ENCODE measurements around the gene NPL.

The NPL gene

DNA sequence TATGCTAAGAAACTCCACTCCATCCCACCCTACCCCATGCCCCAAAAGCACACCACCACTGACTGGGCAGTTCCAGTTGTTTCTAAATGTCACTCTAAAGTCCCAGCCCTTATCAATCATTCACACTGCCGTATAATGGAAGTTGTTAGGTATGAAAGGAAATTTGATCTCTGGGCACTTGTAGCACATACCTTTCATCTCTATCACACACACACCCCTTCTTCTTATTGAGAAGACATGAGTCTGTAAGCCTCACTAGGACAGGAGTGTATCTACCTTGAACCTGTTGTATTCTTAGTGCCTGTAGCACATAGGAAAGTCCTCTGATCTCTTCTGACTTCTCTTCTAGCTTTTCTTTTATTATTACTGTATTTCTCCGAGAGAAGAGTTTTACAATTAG lies 27.3 kb downstream of the NPL start:
- DNase-seq (ENCODE audit: low read depth, low spot score), result no peak

- no peak for DNase-seq (ENCODE audit: low read depth, low spot score)
Observed at GRCh38 chr1:182817802-182818201, 28.2 kb downstream of the NPL start.

DNA sequence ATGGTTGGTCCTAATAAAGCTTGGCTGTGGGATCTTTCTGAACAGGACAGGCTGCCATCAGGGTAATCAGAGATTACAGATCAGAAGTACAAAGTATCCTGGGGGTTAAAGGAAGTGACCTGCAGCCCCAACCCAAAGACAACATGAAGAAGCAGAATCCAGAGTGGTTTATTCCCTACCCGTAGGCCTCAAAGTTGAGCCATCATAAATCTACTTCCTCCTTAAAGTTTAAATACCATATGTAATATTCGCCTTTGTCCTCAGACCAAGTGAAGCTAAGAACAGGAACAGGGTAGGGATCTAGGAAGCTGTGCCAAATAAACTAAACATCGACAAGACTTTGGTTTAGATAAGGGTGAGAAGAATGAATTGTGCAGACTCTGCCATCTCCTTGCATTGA lies 33.6 kb downstream of the NPL start:
- no peak for DNase-seq (ENCODE audit: low read depth, low spot score)

DNA sequence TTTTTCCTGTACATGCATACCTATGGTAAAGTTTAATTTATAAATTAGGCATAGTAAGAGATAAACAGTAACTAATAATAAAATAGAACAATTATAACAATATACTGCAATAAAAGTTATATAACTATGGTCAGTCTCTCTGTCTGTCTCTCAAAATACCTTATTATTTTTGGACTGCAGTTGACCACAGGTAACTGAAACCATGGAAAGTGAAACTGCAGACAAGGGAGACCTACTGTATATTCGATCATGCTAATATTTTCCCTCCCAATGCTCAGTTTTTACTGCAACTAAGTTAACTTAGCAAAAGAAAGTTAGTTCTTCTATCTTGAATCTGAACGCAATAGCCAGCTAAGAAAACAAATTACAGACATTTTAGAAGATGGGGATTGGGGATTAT lies 37.3 kb downstream of the NPL start:
- DNase-seq (ENCODE audit: low read depth, low spot score), result no peak

DNA sequence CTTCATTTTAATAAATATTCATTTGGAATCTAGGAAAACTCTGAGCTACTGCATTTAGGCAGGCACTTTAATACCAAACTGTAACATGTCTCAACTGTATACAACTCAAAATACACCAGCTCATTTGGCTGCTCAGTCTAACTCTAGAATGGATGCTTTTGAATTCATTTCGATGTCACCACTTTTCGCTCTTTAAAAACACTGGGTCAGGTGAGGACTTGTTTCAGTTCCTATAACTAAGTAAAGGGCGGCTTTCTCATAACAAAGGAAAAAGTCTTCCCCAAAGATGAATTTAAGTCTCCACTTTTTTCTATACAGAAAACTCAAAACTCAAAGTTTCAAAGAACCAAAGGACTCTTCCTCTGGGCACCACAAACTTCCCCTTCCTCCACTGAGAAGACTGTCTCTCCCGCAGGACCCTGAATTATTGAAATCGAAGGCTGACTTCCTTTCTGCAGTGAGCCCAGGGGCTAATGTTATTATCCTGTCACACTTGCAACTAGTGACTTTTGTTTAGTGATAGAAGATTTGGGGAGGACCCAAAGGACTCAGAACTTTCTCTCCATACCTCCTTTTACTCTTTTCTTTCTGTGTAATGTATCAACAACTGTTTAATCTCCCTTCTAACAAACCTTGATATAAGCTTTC lies 39.8 kb downstream of the NPL start:
- DNase-seq (ENCODE audit: low read depth, low spot score), result no peak

DNA sequence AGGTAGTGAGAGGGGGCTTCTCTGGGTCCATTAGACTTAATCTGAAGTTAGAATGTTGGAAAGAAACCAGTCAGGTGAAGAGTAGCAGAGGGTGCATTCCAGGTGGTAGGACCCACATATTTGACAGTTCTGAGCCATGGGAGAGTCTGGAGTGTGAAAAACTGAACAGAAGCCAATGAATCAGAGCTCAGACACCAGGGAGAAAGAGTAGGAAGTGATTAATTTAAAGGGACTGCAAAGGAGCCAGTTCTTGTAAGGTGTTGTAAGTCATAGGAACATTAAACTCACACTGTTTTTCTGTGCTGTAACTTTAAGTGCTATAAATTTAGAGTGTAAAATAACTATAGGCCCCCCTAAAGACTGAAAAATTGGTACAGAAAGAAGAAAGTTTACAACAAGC lies 43.7 kb downstream of the NPL start:
- no peak for DNase-seq (ENCODE audit: low read depth, low spot score)

GRCh38 chr1:182834326-182834725 lies 44.8 kb downstream of the NPL start:
- DNase-seq (ENCODE audit: low read depth, low spot score), result no peak

- no peak for DNase-seq (ENCODE audit: low read depth, low spot score)
Observed at GRCh38 chr1:182835806-182836205, 46.2 kb downstream of the NPL start.

DNA sequence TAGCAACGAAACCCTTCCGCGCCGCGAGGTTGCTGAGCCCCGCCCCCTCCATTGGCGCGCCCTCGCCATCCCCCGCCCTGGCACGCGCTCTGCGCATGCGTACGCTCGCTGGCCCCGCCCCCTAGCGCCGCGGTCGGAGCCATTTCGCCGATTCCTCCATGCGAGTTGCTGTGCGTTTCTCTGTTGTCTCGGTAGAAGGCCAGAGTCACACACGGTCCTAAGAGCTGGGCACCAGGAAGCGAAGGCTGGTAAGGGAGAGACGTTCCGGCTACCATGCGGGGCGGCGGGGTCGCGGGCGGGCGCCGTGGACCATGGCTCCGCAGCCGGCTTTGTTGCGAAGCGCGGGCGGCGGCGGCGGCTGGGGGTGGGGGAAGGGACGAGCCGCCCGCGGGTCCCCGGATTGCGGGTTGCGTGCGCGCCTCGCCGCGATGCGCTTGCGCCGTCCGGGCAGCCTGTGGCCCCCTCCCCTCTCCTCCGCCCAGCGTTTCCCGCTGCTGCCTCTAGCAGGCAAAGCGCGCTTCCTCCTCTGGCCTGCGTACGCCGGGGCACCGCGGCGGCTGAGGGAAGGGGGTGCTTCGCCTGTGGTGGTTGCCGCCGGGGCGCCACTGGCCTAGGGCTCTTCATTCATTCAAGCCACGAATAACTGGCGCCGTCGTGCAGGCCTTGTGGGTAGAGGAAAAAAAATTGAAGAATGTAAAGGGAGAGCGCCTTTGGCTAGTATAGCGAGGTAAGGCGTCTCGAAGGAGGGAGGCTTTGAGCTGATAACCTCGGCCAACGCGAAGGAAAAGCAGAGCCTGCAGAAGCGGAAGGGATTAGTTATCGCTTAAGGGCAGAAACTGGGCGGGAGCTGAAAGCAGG lies 49.9 kb downstream of the NPL start, which contains the start of gene DHX9:
DHX9 (plus strand) TSS at position 139 of the 858 bp plus-strand sequence. CDS start 3,220 bp downstream, outside the sequence.
- peak; percentile 92 for DNase-seq (ENCODE audit: low read depth, low spot score)

DNA sequence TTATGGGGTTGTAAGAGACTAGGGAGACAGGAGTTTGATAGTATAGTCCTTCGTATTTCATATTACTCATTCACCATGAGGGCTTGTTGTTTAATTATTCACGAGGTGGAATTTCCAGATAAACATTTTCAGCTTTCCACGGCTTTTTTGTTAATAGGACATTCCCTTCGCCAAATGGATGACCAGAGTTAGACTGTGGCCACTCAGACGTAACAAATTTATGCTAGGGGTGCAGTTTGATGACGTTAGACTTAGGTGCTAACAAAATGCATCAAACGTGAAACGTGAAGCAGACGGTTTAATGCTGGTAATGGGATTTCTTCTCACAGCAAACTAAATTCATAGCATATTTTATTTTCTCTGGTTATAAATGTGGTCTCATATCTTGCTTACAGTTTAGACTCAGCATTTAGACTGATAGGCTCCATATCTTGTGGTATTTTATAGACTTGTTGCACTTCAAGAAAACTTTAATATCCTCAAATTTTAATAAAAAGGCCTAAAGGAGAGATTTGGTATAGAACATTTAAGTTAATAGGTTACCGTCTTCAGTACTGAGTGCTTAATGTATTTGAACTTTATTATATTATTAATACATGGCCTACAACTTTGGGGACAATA lies 51.9 kb downstream of the NPL start:
- DNase-seq (ENCODE audit: low read depth, low spot score), result no peak

GRCh38 chr1:182842265-182842664 lies 52.7 kb downstream of the NPL start:
- DNase-seq (ENCODE audit: low read depth, low spot score), result no peak

DNA sequence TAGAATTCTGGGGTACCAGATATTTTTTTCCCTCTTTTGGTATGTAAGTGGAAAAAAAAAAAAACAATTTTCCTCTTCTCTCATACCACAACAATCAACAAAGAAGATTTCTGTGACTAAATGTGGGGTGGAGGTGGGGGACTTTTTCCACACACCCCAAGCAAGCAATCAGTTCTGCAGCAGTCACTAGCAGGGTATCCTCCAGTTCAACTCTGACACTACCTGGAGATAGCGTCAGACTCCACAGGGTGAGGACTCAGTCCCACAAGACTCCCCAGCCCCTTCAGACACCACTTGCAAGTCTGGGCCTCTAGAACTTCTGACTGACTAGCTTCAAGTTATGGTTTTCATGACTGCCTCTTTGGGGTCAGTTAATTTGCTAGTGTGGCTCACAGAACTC lies 55.8 kb downstream of the NPL start:
- no peak for DNase-seq (ENCODE audit: low read depth, low spot score)

GRCh38 chr1:182845894-182846293 lies 56.3 kb downstream of the NPL start:
- DNase-seq (ENCODE audit: low read depth, low spot score), result no peak

DNA sequence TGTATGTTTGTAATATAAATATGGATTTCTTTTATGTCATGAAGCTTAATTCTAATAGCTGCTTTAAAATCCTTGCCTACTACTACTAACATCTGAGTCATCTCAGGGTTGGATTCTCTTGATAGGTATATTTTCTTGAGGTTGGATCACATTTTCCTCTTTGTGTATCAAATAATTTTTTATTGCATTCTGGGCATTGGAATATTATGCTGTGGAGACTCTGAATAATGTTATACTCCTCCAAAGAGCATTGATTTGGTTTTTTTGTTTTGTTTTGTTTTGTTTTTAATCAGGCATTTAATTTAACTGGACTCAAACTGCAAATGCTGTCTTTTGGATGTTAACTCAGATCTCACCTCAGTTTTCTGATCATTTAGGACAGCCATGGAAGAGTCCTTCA lies 57.5 kb downstream of the NPL start:
- DNase-seq (ENCODE audit: low read depth, low spot score), result no peak

DNA sequence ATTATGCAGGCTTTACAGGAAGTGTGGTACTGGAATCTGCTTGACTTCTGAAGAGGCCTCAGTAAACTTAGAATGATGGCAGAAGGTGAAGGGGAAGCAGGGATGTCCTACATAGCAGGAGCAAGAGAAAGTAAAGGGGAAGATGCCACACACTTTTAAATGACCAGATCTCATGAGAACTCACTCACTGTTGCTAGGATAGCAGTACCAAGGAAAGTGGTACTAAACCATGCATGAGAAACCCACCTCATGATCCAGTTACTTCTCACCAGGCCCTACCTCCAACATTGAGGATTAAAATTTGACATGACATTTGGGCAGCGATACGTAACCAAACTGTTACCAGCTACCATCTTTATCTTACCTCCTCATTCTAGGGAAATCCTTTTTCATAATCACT lies 59.2 kb downstream of the NPL start:
- DNase-seq (ENCODE audit: low read depth, low spot score), result no peak

DNA sequence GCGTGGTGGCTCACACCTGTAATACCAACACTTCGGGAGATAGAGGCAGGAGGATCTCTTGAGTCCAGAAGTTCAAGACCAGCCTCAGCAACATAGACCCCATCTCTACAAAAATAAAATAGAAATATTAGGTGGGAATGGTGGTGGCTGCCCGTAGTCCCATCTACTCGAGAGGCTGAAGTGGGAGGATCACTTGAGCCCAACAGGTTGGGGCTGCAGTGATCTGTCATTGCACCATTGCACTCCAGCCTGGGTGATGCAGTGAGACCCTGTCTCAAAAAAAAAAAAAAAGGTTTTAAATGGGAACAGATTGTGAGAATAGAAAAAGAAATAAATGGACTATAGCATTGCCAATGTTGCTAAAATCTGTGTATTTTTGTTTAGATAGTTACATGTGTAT lies 60.7 kb downstream of the NPL start:
- no peak for DNase-seq (ENCODE audit: low read depth, low spot score)

DNA sequence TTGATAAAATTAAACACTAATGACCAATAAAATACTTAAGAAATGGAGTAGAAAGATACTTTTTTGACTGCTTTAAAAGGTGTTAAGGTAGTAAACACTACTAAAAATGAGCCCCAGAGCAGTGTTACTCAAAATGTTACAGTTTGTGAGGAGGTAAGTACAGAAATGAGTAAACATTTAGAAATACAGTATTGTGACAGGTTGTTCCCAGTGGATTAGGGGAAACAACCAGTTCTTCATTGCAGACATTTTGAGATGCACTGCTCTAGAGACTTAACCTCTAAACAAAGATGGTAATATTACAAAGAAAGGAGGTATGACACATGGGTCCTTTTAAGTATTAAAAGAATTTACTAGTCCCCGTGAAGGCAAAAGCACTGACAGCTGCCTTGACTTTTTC lies 62.3 kb downstream of the NPL start:
- no peak for DNase-seq (ENCODE audit: low read depth, low spot score)

- no peak for DNase-seq (ENCODE audit: low read depth, low spot score)
Observed at GRCh38 chr1:182855911-182856310, 66.3 kb downstream of the NPL start.

DNA sequence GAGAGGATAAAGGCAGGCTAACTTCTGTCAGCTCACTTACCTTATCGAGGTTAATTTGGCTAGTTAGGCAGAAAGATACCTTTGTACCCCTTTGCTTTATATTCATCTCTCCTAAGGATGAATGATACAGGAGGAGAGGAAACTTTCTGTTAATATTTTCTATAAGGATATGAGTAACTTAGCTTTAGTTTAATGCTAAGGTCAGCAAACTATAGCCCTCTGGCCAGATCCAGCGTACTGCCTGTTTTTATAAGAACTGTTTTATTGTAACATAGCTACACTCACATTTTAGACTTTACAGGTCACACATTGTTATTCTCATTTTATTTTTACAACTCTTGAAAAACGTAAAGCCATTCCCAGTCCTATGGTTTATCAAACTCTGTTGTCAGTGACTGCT lies 67.6 kb downstream of the NPL start:
- DNase-seq (ENCODE audit: low read depth, low spot score), result no peak

DNA sequence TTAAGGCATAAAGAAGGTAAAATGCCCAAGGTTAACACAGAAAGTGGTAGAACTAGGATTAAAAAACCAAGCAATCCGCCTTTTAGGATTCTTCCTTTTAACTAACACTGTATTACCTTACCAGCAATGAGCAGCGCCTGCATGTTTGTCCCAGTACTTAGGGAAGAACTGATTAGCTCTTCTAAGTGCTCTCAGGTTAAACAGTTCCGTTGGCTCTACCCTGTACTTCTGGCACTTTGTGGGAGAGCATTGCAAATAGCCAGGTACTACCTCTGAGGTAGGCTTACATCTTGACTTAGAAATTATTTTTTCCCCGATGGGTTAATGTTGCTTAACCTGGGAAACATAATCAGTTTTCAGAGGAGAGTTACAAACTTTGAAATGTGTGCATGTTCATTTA lies 71.1 kb downstream of the NPL start:
- DNase-seq (ENCODE audit: low read depth, low spot score), result no peak

DNA sequence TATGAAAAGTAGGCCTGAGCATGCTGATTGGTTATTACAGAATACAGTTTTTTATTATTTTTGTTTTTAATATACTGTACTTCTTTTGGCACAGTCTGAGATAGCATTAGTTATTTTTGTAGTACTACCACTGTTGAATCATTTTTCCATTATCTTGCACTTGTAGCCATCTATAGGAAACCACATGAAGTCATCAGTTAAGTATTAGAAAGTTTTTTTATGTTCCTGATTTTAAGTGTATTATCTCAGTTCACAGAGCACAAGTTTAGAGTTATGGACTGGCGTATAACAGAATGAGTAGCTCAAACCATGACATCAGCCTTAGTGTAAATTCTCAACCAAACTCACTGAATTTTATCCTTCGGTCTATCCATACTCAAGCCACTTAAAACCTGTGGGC lies 72.4 kb downstream of the NPL start:
- DNase-seq (ENCODE audit: low read depth, low spot score), result no peak

DNA sequence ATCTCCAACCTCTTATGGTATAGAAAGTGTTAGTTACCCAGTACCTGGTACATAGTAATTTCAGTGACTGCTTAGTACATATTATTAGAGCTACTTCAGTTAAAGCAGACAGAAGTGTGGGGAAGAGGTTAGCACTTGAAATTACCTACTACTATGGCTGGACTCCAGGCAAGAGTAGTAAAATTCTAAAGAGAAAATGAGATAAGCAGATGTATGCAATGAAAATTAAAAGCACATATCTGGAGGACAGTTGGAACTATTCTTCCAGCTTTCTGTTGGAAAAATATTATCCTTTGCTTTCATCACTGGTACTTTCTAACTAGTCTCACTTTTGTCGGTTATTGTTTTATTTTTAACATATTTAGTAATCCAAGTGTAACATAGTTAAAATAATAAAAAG lies 73.3 kb downstream of the NPL start:
- DNase-seq (ENCODE audit: low read depth, low spot score), result no peak

GRCh38 chr1:182863940-182864339 lies 74.4 kb downstream of the NPL start:
- no peak for DNase-seq (ENCODE audit: low read depth, low spot score)

Measured in activated CD4-positive, CD25-positive, alpha-beta regulatory T cell treated with anti-CD3 and anti-CD28 coated beads, Interleukin-2, amount 50 U/mL, for 16 hours (primary cell).